GM12891 (cell line): ENCODE results near the gene CACNB3.

Experiments used
- PAX5 ChIP-seq: IDR thresholded peaks from 2 replicates; pipeline ENCODE4 v1.6.1; 2011; ENCODE audit warnings: low read length, moderate library complexity, mild to moderate bottlenecking; ENCODE audit not compliant: insufficient read depth, severe bottlenecking
- POLR2A ChIP-seq: IDR thresholded peaks from 2 replicates; pipeline ENCODE4 v1.6.1; 2011; ENCODE audit warnings: low read depth, low read length, control low read depth
- POLR2AphosphoS5 ChIP-seq: IDR thresholded peaks from 2 replicates; pipeline ENCODE4 v1.6.1; 2011; ENCODE audit warnings: low read depth, low read length, control low read depth
- POU2F2 ChIP-seq: IDR thresholded peaks from 2 replicates; pipeline ENCODE4 v1.6.1; 2011; ENCODE audit warnings: low read depth, mild to moderate bottlenecking, control low read depth, low read length, moderate library complexity
- SPI1 ChIP-seq: IDR thresholded peaks from 2 replicates; pipeline ENCODE4 v1.6.1; 2011; ENCODE audit warnings: low read depth, low read length, control low read depth
- TAF1 ChIP-seq: IDR thresholded peaks from 2 replicates; pipeline ENCODE4 v1.6.1; 2011; ENCODE audit warnings: low read depth, low read length, control low read depth

- no peak for TF ChIP-seq POU2F2
- TF ChIP-seq POLR2A = no peak
- TF ChIP-seq TAF1 = no peak
- TF ChIP-seq POLR2AphosphoS5 = no peak
- no peak for TF ChIP-seq SPI1
- TF ChIP-seq PAX5 = no peak
Observed at GRCh38 chr12:48828841-48829575, 10.7 kb downstream of the CACNB3 start.
